Right renal pelvis (tissue), 4 donors: Measurements from ENCODE around the gene SLC22A16. TPM values are rescaled to one million over a fixed set of nuclear protein-coding genes. Genes with fewer than 3 reads are reported as not detected.

Source experiments
- DNase-seq, 4 donors: peaks; one replicate each; pipeline ENCODE4 v3.0.0-alpha.2; 2013; ENCODE audit warnings: low read depth in 4 of 4, low spot score in 3 of 4, missing footprints in 1 of 4
- polyA plus RNA-seq, 4 donors: library from polyadenylated mRNA; unstranded; fragments of 120-200 nt; gene quantifications; one replicate each; pipeline ENCODE4 v1.2.1, GENCODE V29; 2013; ENCODE audit not compliant: insufficient read length in 4 of 4

The SLC22A16 gene
- polyA plus RNA-seq, 4 donors: 0.25 to 0.63 (median 0.38) TPM

DNA sequence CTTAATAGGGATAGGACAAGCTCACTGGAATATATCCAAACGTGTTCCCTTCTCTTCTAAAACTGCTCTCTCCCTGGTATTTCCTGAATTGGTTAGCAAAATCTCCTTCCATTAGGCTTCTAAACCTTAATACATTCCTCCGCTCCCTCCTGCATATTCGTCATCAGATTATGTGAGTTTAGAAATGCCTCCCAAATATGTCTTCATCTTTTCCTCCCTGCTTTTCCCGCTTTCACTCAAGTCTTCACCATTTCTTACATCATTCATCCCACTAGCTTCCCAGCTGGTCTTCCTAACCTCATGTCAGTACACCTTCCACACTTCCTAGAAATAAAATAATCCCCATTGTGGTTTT lies 26.9 kb downstream of the SLC22A16 start:
- DNase-seq: no peak

DNA sequence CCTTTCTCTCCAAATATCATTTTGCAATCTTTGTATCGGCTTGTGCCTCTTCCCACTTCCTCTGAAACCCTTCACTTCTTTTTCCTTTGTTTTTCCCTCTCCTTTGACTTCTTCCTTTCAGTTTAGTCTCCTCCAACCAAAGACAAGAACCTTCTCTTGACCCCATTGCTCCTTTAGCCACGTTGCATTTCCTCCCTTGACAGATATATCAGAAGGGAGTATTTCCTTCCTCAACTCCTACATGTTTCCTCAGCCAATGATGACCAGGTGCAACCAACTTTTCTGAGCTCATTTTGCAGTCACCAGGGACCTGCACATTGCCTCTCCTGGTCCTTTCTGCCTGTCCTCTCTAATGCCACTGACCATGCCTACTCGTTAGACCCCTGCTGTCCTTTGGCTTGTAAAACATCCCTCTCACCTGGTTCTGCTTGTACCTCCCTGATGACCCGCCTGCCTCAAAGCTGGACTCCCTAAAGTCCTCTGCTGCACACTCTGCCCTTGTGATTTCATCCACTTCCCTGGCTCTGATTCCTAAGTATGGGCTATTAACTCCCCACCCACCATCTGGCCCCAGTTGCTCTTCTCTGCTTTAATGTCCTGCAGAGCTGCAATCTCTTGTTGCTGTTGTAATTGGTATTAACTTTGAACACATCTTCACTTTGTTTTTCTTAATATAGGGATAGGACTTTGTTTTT lies 27.4 kb downstream of the SLC22A16 start:
- no peak for DNase-seq

- no peak for DNase-seq
Observed at GRCh38 chr6:110447761-110448160, 28.7 kb downstream of the SLC22A16 start.

DNA sequence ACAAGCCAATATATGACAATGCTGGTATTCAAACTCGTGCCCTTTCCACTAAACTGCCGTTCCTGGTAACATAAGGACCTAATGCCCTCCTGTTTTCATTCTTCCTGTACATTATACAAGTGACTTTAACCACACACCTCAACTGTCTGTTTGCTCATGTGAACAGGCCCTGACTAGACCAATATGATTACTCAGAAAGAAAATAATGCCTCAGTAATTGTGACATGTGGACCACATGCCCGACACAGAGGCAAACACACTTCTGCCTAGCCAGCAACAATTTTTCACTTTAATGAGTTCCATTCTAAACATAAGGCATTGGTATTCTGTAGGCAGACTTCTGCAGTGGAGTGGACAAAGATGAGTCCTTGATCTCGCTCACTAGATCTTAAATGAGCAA lies 30.0 kb downstream of the SLC22A16 start:
- no peak for DNase-seq

DNA sequence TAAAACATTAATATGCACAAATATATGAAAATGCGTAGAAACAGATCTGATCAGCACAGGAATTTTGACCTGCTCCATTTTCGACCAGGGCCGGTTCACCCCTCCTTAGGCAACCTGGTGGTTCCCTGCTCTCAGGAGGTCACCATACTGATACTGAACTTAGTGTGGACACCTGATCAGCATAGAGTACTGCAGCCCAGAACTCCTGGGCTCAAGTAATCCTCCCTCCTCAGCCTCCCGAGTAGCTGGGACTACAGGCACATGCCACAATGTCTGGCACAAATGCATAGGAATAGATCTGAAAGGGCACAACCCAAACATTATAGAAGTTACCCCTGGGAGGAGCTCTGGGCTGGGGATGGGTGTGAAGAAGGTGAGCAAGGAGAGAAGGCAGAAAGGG lies 36.4 kb downstream of the SLC22A16 start:
- no peak for DNase-seq

GRCh38 chr6:110439356-110439755 lies 37.1 kb downstream of the SLC22A16 start:
- no peak for DNase-seq

- DNase-seq: no peak
Observed at GRCh38 chr6:110434961-110435602, 41.3 kb downstream of the SLC22A16 start.

- no peak for DNase-seq
Observed at GRCh38 chr6:110432285-110432900, 44.0 kb downstream of the SLC22A16 start.

GRCh38 chr6:110430741-110431140 lies 45.7 kb downstream of the SLC22A16 start:
- DNase-seq: no peak

- no peak for DNase-seq
Observed at GRCh38 chr6:110430236-110430635, 46.2 kb downstream of the SLC22A16 start.

- DNase-seq: no peak
Observed at GRCh38 chr6:110428153-110428552, 48.3 kb downstream of the SLC22A16 start.

DNA sequence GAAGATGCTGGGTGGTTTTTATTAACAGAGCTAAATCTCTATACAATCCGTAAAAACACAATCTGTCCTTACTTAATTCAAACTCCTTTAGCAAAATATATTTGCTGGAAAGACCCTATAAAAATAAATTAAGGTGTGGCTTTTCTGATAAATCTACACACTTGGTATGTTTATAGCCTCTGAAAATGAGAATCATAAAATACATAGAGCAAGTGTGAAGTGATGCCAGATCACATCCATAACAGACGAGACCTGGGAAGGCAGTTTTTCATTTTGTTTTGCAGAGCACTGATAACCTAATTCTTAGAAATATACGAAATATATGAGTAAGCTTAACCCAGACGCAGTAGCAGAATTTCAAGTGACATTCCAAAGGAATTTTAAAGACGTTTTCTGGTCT lies 50.6 kb downstream of the SLC22A16 start:
- no peak for DNase-seq

GRCh38 chr6:110422444-110422822 lies 54.0 kb downstream of the SLC22A16 start:
- no peak for DNase-seq

DNA sequence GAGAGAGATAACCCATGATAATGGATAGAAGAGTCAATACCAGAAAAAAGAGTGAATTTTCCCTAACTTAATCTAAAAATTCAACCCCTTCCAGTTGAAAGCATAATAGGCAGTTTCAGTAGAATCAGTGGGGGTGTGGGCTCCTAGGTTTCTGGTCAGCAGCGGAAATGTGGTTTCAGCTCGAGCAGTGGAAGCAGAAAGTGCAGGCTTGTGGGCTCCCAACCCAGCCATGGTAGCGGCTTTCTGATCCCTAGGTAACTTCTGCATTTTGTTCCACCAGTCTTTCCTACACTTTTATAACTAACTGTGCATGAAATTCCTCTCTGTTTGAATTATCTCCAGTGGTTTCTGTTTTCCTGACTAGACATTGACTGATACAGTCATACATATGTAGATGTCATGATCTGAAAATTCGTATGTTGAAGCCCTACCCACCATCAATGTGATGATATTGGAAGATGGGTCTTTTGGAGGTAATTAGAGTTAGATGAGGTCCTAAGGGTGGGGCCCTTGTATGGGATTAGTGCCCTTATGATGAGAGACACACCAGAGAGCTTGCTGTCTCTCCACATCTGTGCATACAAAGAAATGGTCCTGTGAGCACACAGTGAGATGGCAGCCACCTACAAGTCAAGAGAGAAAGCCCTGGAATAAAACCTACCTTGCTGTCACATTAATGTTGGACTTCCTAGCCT lies 54.5 kb downstream of the SLC22A16 start:
- no peak for DNase-seq

GRCh38 chr6:110419028-110419739 lies 57.2 kb downstream of the SLC22A16 start:
- peak in 1 of 4 donors; percentile 26 for DNase-seq

- DNase-seq: no peak
Observed at GRCh38 chr6:110418594-110418993, 57.8 kb downstream of the SLC22A16 start.

- DNase-seq: no peak
Observed at GRCh38 chr6:110415086-110415916, 61.1 kb downstream of the SLC22A16 start, which contains the start of gene DDO. DDO (minus strand) TSS chr6:110415575; CDS start chr6:110413462, 2,113 bp downstream.

DNA sequence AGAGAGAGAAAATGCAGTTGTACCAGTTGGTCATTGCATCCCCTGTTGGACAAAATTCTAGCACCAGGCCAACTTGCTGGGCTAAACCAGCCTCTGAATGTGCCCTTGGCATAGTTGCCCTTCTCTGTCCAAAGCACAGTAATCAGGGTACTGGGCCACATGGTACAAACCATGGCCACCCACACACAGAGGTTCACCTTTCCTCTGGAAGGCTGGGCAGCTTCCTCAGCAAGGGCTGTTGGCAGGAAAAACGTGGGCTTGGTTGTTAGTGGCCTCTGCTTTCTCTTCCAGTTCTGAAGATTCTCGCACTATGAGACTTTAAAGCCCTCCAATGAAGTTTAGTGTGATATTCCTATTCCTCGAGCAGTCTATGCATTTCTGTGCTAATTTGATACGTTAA lies 61.7 kb downstream of the SLC22A16 start:
- no peak for DNase-seq

- DNase-seq: no peak
Observed at GRCh38 chr6:110412360-110412759, 64.1 kb downstream of the SLC22A16 start.

- DNase-seq: no peak
Observed at GRCh38 chr6:110410511-110410910, 65.9 kb downstream of the SLC22A16 start.
